Endothelial cell (in vitro differentiated cells): Measurements from ENCODE around the gene GPR153. TPM values are rescaled to one million over a fixed set of nuclear protein-coding genes. Genes with fewer than 3 reads are reported as not detected.

Experiments used
- DNase-seq: peaks from one replicate; pipeline ENCODE4 v3.0.0; 2021; ENCODE audit warnings: low spot score
- H3K27ac Mint-ChIP-seq: one replicate; pipeline ENCODE4 v1.8.0; 2021; ENCODE audit warnings: mixed read lengths, inconsistent platforms; ENCODE audit not compliant: unreplicated experiment
- H3K27me3 Mint-ChIP-seq: one replicate; pipeline ENCODE4 v1.8.0; 2021; ENCODE audit warnings: mild to moderate bottlenecking, moderate library complexity, mixed read lengths, inconsistent platforms; ENCODE audit not compliant: unreplicated experiment
- H3K36me3 Mint-ChIP-seq: one replicate; pipeline ENCODE4 v1.8.0; 2021; ENCODE audit warnings: mild to moderate bottlenecking, low read depth, mixed read lengths, inconsistent platforms; ENCODE audit not compliant: unreplicated experiment
- H3K4me1 Mint-ChIP-seq: one replicate; pipeline ENCODE4 v1.8.0; 2021; ENCODE audit warnings: mild to moderate bottlenecking, mixed read lengths, inconsistent platforms; ENCODE audit not compliant: unreplicated experiment
- H3K4me3 Mint-ChIP-seq: one replicate; pipeline ENCODE4 v1.8.0; 2021; ENCODE audit warnings: mild to moderate bottlenecking, mixed read lengths, inconsistent platforms; ENCODE audit not compliant: unreplicated experiment
- H3K9me3 Mint-ChIP-seq: one replicate; pipeline ENCODE4 v1.8.0; 2021; ENCODE audit warnings: mixed read lengths, inconsistent platforms; ENCODE audit not compliant: unreplicated experiment
- CTCF ChIP-seq: fragments of 200-600 bp; sonication (generic); IDR thresholded peaks from one replicate; pipeline ENCODE4 v1.5.0; 2021; ENCODE audit warnings: antibody characterized with exemption; ENCODE audit not compliant: unreplicated experiment
- total RNA-seq: library from RNA; stranded (reverse); fragmentation: NEBNext Ultra II Directional; extraction: Animal tissue kit (Norgen Biotek cat#: 25700); gene quantifications from one replicate; pipeline ENCODE4 v1.2.1, GENCODE V29; 2021; ENCODE audit not compliant: unreplicated experiment

The GPR153 gene
- total RNA-seq, 1 donor from 2014 or later = 3.0 TPM

GRCh38 chr1:6254691-6255090, 6.2 kb downstream of the GPR153 start:
- TF ChIP-seq CTCF = no peak
- Mint-ChIP-seq H3K4me1 (no peaks in the 10 kb centered on the region), H3K27me3 (peaks cover 25% of the 10 kb centered on the region), H3K36me3 (no peaks in the 10 kb centered on the region), H3K27ac (no peak overlapping the region), H3K4me3 (no peak overlapping the region), H3K9me3 (no peaks in the 10 kb centered on the region)
- no peak for DNase-seq

GRCh38 chr1:6253380-6253779, 7.5 kb downstream of the GPR153 start:
- H3K36me3 Mint-ChIP-seq = no peaks in the 10 kb centered on the region
- TF ChIP-seq CTCF = no peak
- no peaks in the 10 kb centered on the region for H3K4me1 Mint-ChIP-seq
- H3K27me3 Mint-ChIP-seq = peaks cover 17% of the 10 kb centered on the region
- no peak overlapping the region for H3K27ac Mint-ChIP-seq
- no peak overlapping the region for H3K4me3 Mint-ChIP-seq
- no peak for DNase-seq
- H3K9me3 Mint-ChIP-seq = no peaks in the 10 kb centered on the region

- H3K4me1 Mint-ChIP-seq = no peaks in the 10 kb centered on the region
- no peaks in the 10 kb centered on the region for H3K36me3 Mint-ChIP-seq
- peaks cover 18% of the 10 kb centered on the region for H3K27me3 Mint-ChIP-seq
- no peak for DNase-seq
- TF ChIP-seq CTCF = no peak
- H3K4me3 Mint-ChIP-seq = no peak overlapping the region
- H3K9me3 Mint-ChIP-seq = no peaks in the 10 kb centered on the region
- H3K27ac Mint-ChIP-seq = no peak overlapping the region
Observed at GRCh38 chr1:6252374-6252710, 8.6 kb downstream of the GPR153 start.

DNA sequence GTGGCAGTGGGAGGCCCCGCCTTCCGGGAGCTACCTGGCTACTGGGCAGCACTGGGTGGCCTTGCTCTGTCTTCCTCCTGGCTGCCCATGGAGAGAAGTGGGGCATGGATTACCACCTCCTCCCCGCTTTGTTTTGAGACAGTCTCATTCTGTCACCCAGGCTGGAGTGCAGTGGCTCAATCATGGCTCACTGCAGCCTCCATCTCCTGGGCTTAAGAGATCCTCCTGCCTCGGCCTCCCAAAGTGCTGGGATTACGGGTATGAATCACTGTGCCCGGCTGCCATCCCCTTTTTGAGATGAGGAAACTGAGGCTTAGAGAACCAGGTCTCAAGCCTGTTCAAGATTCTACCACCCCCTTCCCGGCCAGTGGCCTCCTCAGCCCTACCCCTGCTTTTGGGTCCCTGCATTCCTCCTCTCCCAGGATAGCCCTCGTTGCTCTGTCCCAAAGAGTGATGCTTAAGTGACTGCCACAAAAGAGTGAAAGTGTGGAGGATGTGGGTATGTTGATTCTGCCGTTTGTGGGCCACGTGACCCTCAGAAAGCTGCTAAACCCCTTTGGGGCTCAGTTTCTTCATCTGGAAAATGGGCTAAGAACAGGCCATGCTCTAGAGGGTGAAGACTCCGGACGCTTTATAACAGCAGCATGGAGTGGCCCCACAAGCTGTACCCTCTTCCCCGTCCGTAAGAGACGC, 9.1 kb downstream of the GPR153 start:
- no peak for TF ChIP-seq CTCF
- H3K36me3 Mint-ChIP-seq = no peaks in the 10 kb centered on the region
- H3K4me1 Mint-ChIP-seq = no peaks in the 10 kb centered on the region
- H3K9me3 Mint-ChIP-seq = no peaks in the 10 kb centered on the region
- DNase-seq = no peak
- no peak overlapping the region for H3K27ac Mint-ChIP-seq
- peaks cover 23% of the 10 kb centered on the region for H3K27me3 Mint-ChIP-seq
- H3K4me3 Mint-ChIP-seq = no peak overlapping the region

DNA sequence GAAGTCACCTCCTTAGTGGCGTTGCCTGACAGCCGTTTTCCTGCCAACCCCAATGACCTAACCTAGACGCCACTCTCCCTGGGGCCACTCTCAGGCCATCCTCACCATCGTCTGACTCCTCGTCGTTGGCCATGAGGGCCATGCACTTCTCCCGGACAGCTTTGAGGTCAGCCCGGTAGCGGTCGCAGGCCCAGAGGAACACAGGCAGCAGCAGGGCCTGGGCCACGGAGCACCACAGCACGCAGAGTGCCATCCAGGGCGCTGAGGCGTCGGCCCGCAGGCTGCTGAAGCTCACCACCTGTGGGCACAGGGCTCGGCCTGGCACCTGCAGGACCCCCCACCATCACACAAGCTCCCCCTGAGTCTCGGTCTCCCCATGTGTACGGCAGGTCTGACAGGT, 9.7 kb downstream of the GPR153 start:
- no peak overlapping the region for H3K4me3 Mint-ChIP-seq
- H3K27me3 Mint-ChIP-seq = peaks cover 28% of the 10 kb centered on the region
- no peaks in the 10 kb centered on the region for H3K4me1 Mint-ChIP-seq
- no peak for DNase-seq
- H3K27ac Mint-ChIP-seq = no peak overlapping the region
- TF ChIP-seq CTCF = no peak
- H3K9me3 Mint-ChIP-seq = no peaks in the 10 kb centered on the region
- no peaks in the 10 kb centered on the region for H3K36me3 Mint-ChIP-seq
